H1 (cell line): ENCODE results near the gene VGLL4. TPM values are rescaled to one million over a fixed set of nuclear protein-coding genes. Genes with fewer than 3 reads are reported as not detected.

Source experiments
- CTCF ChIA-PET: fragments of 300-600 bp; sonication (Branson Sonifier 250); formaldehyde crosslinking; loops from one replicate; lab custom pipeline; 2021; ENCODE audit not compliant: partially characterized antibody; lab: Charles Lee
- POLR2A ChIA-PET: fragments of 300-600 bp; sonication (Branson Sonifier 250); formaldehyde crosslinking; loops from one replicate; lab custom pipeline; 2021; ENCODE audit warnings: inconsistent platforms; ENCODE audit not compliant: partially characterized antibody; lab: Charles Lee
- DNase-seq, 2 experiments: peaks; one replicate each; pipeline versions ENCODE4 v3.0.0 to v3.0.0-alpha.2; 2010 to 2022; ENCODE audit warnings: low spot score in 2 of 2, low read depth in 1 of 2, mixed read lengths in 1 of 2
- FAIRE-seq: peaks from 2 replicates; lab custom pipeline; 2011; peaks lifted over from hg19 to GRCh38; lab: Jason Lieb, UNC
- H2AFZ ChIP-seq: 2 replicates; pipeline ENCODE4 v1.8.1; 2012; ENCODE audit warnings: low read length, inconsistent platforms
- H2AK5ac ChIP-seq: 2 replicates; pipeline ENCODE4 v1.6.1; 2013; ENCODE audit warnings: low read depth, low read length
- H2BK120ac ChIP-seq: replicated peaks from 2 replicates; pipeline ENCODE3; 2013; ENCODE audit warnings: low read depth, low read length, inconsistent platforms
- H2BK12ac ChIP-seq: 2 replicates; pipeline ENCODE4 v1.6.1; 2013; ENCODE audit warnings: low read depth, low read length
- H2BK15ac ChIP-seq: 2 replicates; pipeline ENCODE4 v1.6.1; 2013; ENCODE audit warnings: low read length
- H2BK20ac ChIP-seq: 2 replicates; pipeline ENCODE4 v1.6.1; 2013; ENCODE audit warnings: low read length
- H2BK5ac ChIP-seq: 2 replicates; pipeline ENCODE4 v1.6.1; 2013; ENCODE audit warnings: low read depth, low read length
- H3K14ac ChIP-seq: 2 replicates; pipeline ENCODE4 v1.6.1; 2013; ENCODE audit warnings: inconsistent platforms; ENCODE audit not compliant: insufficient read length
- H3K18ac ChIP-seq: 2 replicates; pipeline ENCODE4 v1.6.1; 2013; ENCODE audit warnings: low read length; ENCODE audit errors: extremely low read depth
- H3K23ac ChIP-seq: 2 replicates; pipeline ENCODE4 v1.6.1; 2013; ENCODE audit warnings: inconsistent platforms; ENCODE audit not compliant: insufficient read length
- H3K23me2 ChIP-seq: 2 replicates; pipeline ENCODE4 v1.6.1; 2013; ENCODE audit warnings: low read depth, low read length
- H3K27ac ChIP-seq: 2 replicates; pipeline ENCODE4 v1.6.1; 2011; ENCODE audit warnings: low read depth, low read length, inconsistent platforms
- H3K27me3 ChIP-seq, 4 experiments: replicated peaks in 1 of 4; 1 replicate in 1 of 4; 2 replicates in 3 of 4; pipeline versions ENCODE4 v1.6.1 to v1.8.1; 2011 to 2013; ENCODE audit warnings: low read length in 3 of 4, mild to moderate bottlenecking in 3 of 4, inconsistent platforms in 2 of 4, mixed read lengths in 2 of 4, moderate library complexity in 1 of 4; ENCODE audit not compliant: control insufficient read depth in 3 of 4, insufficient read depth in 3 of 4; ENCODE audit errors: extremely low read depth in 1 of 4
- H3K36me3 ChIP-seq, 4 experiments: 2 replicates each; pipeline versions ENCODE4 v1.6.1 to v1.8.1; 2011 to 2013; ENCODE audit warnings: mild to moderate bottlenecking in 4 of 4, low read length in 3 of 4, moderate library complexity in 2 of 4, control low read depth in 1 of 4, inconsistent platforms in 1 of 4; ENCODE audit not compliant: insufficient read depth in 4 of 4, control insufficient read depth in 2 of 4
- H3K4ac ChIP-seq: replicated peaks from 2 replicates; pipeline ENCODE3; 2013; ENCODE audit warnings: low read length, low read depth, mixed read lengths, inconsistent platforms; ENCODE audit not compliant: insufficient read length
- H3K4me1 ChIP-seq, 4 experiments: replicated peaks in 1 of 4; 1 replicate in 1 of 4; 2 replicates in 3 of 4; pipeline versions ENCODE4 v1.6.1 to v1.8.1; 2011 to 2013; ENCODE audit warnings: low read length in 3 of 4, inconsistent platforms in 2 of 4, mixed read lengths in 1 of 4; ENCODE audit not compliant: insufficient read depth in 4 of 4, control insufficient read depth in 3 of 4
- H3K4me2 ChIP-seq, 2 experiments: 2 replicates each; pipeline versions ENCODE4 v1.6.1 to v1.8.1; 2011 to 2013; ENCODE audit warnings: low read depth in 2 of 2, low read length in 2 of 2, control low read depth in 1 of 2, inconsistent platforms in 1 of 2, mild to moderate bottlenecking in 1 of 2; ENCODE audit not compliant: insufficient read depth in 1 of 2
- H3K4me3 ChIP-seq, 4 experiments: fragments of 200-600, 300-600 bp in 1 of 4; sonication (generic), shearing (Covaris generic), sonication (Bioruptor Twin) in 1 of 4; 2 replicates each; pipeline versions ENCODE4 v1.5.1 to v1.8.1; 2011 to 2016; ENCODE audit warnings: low read length in 4 of 4, low read depth in 3 of 4, control low read depth in 2 of 4, inconsistent platforms in 2 of 4, mild to moderate bottlenecking in 2 of 4, mixed read lengths in 1 of 4, moderate library complexity in 1 of 4; ENCODE audit not compliant: insufficient read depth in 2 of 4; ENCODE audit errors: extremely low read depth in 1 of 4
- H3K56ac ChIP-seq: replicated peaks from 2 replicates; pipeline ENCODE3; 2013; ENCODE audit warnings: low read depth, mild to moderate bottlenecking, mixed read lengths, low read length, inconsistent platforms; ENCODE audit not compliant: insufficient read length
- H3K79me1 ChIP-seq: 2 replicates; pipeline ENCODE4 v1.6.1; 2013; ENCODE audit warnings: low read depth, low read length, control low read depth
- H3K79me2 ChIP-seq, 2 experiments: 2 replicates each; pipeline versions ENCODE4 v1.6.1 to v1.8.1; 2012 to 2013; ENCODE audit warnings: low read length in 2 of 2, mild to moderate bottlenecking in 2 of 2, inconsistent platforms in 1 of 2; ENCODE audit not compliant: insufficient read depth in 2 of 2, control insufficient read depth in 1 of 2
- H3K9ac ChIP-seq, 4 experiments: replicated peaks in 1 of 4; 1 replicate in 1 of 4; 2 replicates in 3 of 4; pipeline versions ENCODE4 v1.6.1 to v1.8.1; 2011 to 2013; ENCODE audit warnings: low read depth in 3 of 4, low read length in 3 of 4, control low read depth in 2 of 4, mild to moderate bottlenecking in 2 of 4, moderate library complexity in 2 of 4, inconsistent platforms in 1 of 4; ENCODE audit errors: extremely low read depth in 1 of 4
- H3K9me3 ChIP-seq, 2 experiments: 2 replicates each; pipeline versions ENCODE4 v1.6.1 to v1.8.1; 2012 to 2013; ENCODE audit warnings: mild to moderate bottlenecking in 2 of 2, moderate library complexity in 2 of 2, control low read depth in 1 of 2, inconsistent platforms in 1 of 2, low read depth in 1 of 2, low read length in 1 of 2, mixed read lengths in 1 of 2; ENCODE audit not compliant: insufficient read depth in 2 of 2
- H4K20me1 ChIP-seq, 2 experiments: replicated peaks in 1 of 2; 2 replicates each; pipeline versions ENCODE3 to v1.8.1; 2011 to 2013; ENCODE audit warnings: inconsistent platforms in 2 of 2, low read length in 2 of 2, mild to moderate bottlenecking in 1 of 2; ENCODE audit not compliant: insufficient read depth in 2 of 2, control insufficient read depth in 1 of 2
- H4K5ac ChIP-seq: 2 replicates; pipeline ENCODE4 v1.6.1; 2013; ENCODE audit warnings: low read length, low read depth, mixed read lengths, inconsistent platforms; ENCODE audit not compliant: insufficient read length
- H4K8ac ChIP-seq: 2 replicates; pipeline ENCODE4 v1.8.0; 2013; ENCODE audit warnings: mild to moderate bottlenecking, moderate library complexity, low read length, inconsistent platforms; ENCODE audit not compliant: insufficient read depth; ENCODE audit errors: extremely low read depth
- H4K91ac ChIP-seq: replicated peaks from 2 replicates; pipeline ENCODE3; 2013; ENCODE audit warnings: low read length, mixed read lengths, inconsistent platforms; ENCODE audit not compliant: insufficient read length
- CBX5 ChIP-seq: fragments of 300-800, 300-1000 bp; sonication (generic); IDR thresholded peaks from 2 replicates; pipeline ENCODE4 v1.7.1; 2016; ENCODE audit warnings: antibody characterized with exemption, low read length, low read depth
- HDAC2 ChIP-seq, 2 experiments: fragments of 300-600 bp in 1 of 2; sonication (generic) in 1 of 2; IDR thresholded peaks; 2 replicates each; pipeline ENCODE4 v1.6.1; 2011 to 2012; ENCODE audit warnings: low read depth in 2 of 2, low read length in 2 of 2, mild to moderate bottlenecking in 2 of 2, moderate library complexity in 2 of 2, borderline replicate concordance in 1 of 2, inconsistent platforms in 1 of 2
- HDAC6 ChIP-seq: IDR thresholded peaks from one replicate; pipeline ENCODE4 v1.7.1; 2012; ENCODE audit warnings: low read depth, mild to moderate bottlenecking, inconsistent platforms, low read length, moderate library complexity
- KDM1A ChIP-seq: fragments of 200-600, 300-600 bp; sonication (generic); IDR thresholded peaks from 2 replicates; pipeline ENCODE4 v1.7.1; 2016; ENCODE audit warnings: mild to moderate bottlenecking, low read length, borderline replicate concordance
- KDM5A ChIP-seq: fragments of 200-600 bp; IDR thresholded peaks from 2 replicates; pipeline ENCODE4 v1.7.1; 2012; ENCODE audit warnings: mild to moderate bottlenecking, low read length, inconsistent platforms, mixed read lengths
- POU5F1 ChIP-seq: IDR thresholded peaks from 2 replicates; pipeline ENCODE4 v1.6.1; 2011; ENCODE audit warnings: low read depth, mild to moderate bottlenecking, low read length, moderate library complexity
- SAP30 ChIP-seq: fragments of 300-600 bp; sonication (generic); IDR thresholded peaks from 2 replicates; pipeline ENCODE4 v1.7.1; 2012; ENCODE audit warnings: low read length, moderate library complexity, mild to moderate bottlenecking, inconsistent platforms; ENCODE audit not compliant: insufficient read depth, insufficient replicate concordance
- SIN3A ChIP-seq, 2 experiments: IDR thresholded peaks in 1 of 2; conservative IDR thresholded peaks in 1 of 2; 2 replicates each; pipeline ENCODE4 v1.6.1; 2011 to 2012; ENCODE audit warnings: low read length in 2 of 2, improper control_type of control experiment in 1 of 2, low read depth in 1 of 2, mild to moderate bottlenecking in 1 of 2
- TAF7 ChIP-seq: optimal IDR thresholded peaks from 2 replicates; pipeline ENCODE3; 2011; ENCODE audit warnings: low read depth, mild to moderate bottlenecking, inconsistent platforms, low read length, moderate library complexity, borderline replicate concordance
- WGBS, 2 experiments: shearing (Covaris generic) in 1 of 2; methylation state at CpG; one replicate each; pipeline versions ENCODE4 v1.1.6 to v1.1.7; 2013 to 2015; ENCODE audit warnings: low lambda C conversion rate in 2 of 2, mixed read lengths in 2 of 2, inconsistent platforms in 1 of 2, low coverage in 1 of 2, missing lambda C conversion rate in 1 of 2; ENCODE audit not compliant: insufficient replicate concordance in 2 of 2, insufficient coverage in 1 of 2, insufficient read length in 1 of 2; ENCODE audit errors: extremely low coverage in 1 of 2, missing lambda C conversion rate in 1 of 2; 5-methylcytosine and 5-hydroxymethylcytosine counted together
- polyA plus RNA-seq, 7 experiments: library from polyadenylated mRNA; depleted of rRNA in 3 of 7; stranded (reverse) in 5 of 7; unstranded in 2 of 7; fragments of >200 nt in 5 of 7; fragments of 200-250 nt in 2 of 7; gene quantifications; 1 replicate in 5 of 7; 2 replicates in 1 of 7; 4 replicates in 1 of 7; pipeline versions ENCODE4 v1.2.1 to v1.2.3, GENCODE V29; 2011 to 2013; ENCODE audit warnings: missing spikeins in 2 of 7, mixed read lengths in 2 of 7
- total RNA-seq: library from RNA; stranded (reverse); fragmentation: NEBNext Ultra II Directional; extraction: Animal tissue kit (Norgen Biotek cat#: 25700); gene quantifications from 2 replicates; pipeline ENCODE4 v1.2.1, GENCODE V29; 2021
- TF ChIP-seq, protein P1 (sequence below): IDR thresholded peaks from 2 replicates; pipeline ENCODE4 v1.6.1; 2011; ENCODE audit warnings: low read depth, mild to moderate bottlenecking, low read length; ENCODE audit not compliant: insufficient read depth

VGLL4 gene
- total and polyA plus RNA-seq, 2 of the 8 experiments (the other 6 are each of a cell fraction or from before 2014, with no cell fraction given), result 45.1 to 50.0 TPM

DNA sequence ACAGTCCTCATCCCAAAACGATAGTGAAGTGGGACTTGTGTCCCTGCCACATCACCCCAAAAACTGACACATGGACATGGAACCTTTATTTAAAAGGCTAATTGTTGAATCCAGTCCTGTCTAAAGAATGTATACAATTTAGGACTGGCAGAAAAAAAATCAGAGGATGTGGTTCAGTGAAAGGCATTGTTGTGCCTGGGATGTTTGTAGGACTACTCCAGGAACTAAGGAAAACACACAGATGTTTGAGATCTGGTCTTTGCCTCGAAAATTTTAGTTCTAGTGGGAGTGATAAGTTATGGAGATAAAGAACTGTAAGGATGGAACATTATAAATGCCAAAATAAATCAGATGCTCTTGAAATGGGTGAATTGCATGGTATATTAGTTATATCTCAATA is 27.2 kb downstream of the VGLL4 start:
- Histone ChIP-seq H3K27ac (no peak overlapping the region), H3K18ac (no peak overlapping the region), H2BK20ac (no peak overlapping the region), H4K8ac (no peak overlapping the region), H2BK5ac (no peak overlapping the region), H3K4me1 (peaks cover 10 to 27% (median 21%) of the 10 kb centered on the region in 4 experiments), H3K9ac (no peak overlapping the region), H2AFZ (no peak overlapping the region), H3K4ac (no peak overlapping the region), H2BK12ac (no peak overlapping the region), H3K23ac (no peak overlapping the region), H3K79me1 (peaks cover 13% of the 10 kb centered on the region), H3K79me2 (peaks cover 0 to 99% of the 10 kb centered on the region in 2 experiments; a peak in 3 of 4 replicates), H4K20me1 (peaks cover 31 to 38% of the 10 kb centered on the region in 2 experiments), H2BK15ac (no peak overlapping the region), H3K56ac (no peak overlapping the region), H3K4me2 (peak overlapping the region in 1 of 2 experiments; percentile 6; a peak in 1 of 4 replicates), H3K23me2 (no peaks in the 10 kb centered on the region), H2BK120ac (no peak overlapping the region), H2AK5ac (no peak overlapping the region), H4K5ac (no peak overlapping the region), H3K9me3 (no peaks in the 10 kb centered on the region), H3K36me3 (no peaks in the 10 kb centered on the region), H3K14ac (no peak overlapping the region), H3K27me3 (no peaks in the 10 kb centered on the region), H3K4me3 (no peak overlapping the region), H4K91ac (no peak overlapping the region)
- WGBS, 2 experiments, result 68% methylated on average over 2 of the region's 2 CpGs; no CpG with 5 or more reads in 1 of the 2 experiments
- ChIA-PET POLR2A (interaction anchor here (0.6 to 1.3 kb wide), 2 partner anchors 10 to 22 kb away, joined by 3 read pairs; no protein-coding TSS in a partner anchor), CTCF (interaction anchor here (0.5 to 4.3 kb wide), 5 partner anchors 9 to 44 kb away, joined by 3 to 18 read pairs (median 6); no protein-coding TSS in a partner anchor)
- FAIRE-seq, result no peak
- no peak for DNase-seq
- TF ChIP-seq SAP30 (no peak), POU5F1 (no peak), KDM1A (no peak), HDAC6 (no peak), SIN3A (conservative IDR thresholded peaks at IDR 0.05 in 1 of 2, IDR thresholded peaks at IDR 0.05 in 1 of 2; ENCODE audit: low read depth in 1 of 2, low read length in 2 of 2) (no peak), CBX5 (no peak), KDM5A (no peak), HDAC2 (IDR thresholded peaks at IDR 0.05; ENCODE audit: borderline replicate concordance in 1 of 2, low read depth in 2 of 2, low read length in 2 of 2) (no peak), TAF7 (no peak)
- TF ChIP-seq, protein P1, sequence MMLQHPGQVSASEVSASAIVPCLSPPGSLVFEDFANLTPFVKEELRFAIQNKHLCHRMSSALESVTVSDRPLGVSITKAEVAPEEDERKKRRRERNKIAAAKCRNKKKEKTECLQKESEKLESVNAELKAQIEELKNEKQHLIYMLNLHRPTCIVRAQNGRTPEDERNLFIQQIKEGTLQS, result no peak
